CD1c-positive myeloid dendritic cell (primary cell): ENCODE results near the gene TUFT1.

Experiments
- DNase-seq: peaks from one replicate; pipeline ENCODE4 v3.0.0-alpha.2; 2016; ENCODE audit errors: extremely low spot score

TUFT1 gene

DNA sequence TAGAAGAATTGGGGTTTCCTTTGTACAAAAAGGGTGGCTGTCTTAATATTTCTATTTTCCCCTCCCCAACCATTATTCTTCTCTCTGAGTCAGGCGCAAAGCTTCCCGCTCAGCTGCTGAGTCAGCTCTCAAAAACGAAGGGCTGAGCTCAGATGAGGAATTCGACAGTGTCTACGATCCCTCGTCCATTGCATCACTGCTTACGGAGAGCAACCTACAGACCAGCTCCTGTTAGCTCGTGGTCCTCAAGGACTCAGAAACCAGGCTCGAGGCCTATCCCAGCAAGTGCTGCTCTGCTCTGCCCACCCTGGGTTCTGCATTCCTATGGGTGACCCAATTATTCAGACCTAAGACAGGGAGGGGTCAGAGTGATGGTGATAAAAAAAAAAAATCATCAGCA is 3.0 kb upstream of the TUFT1 start:
- no peak for DNase-seq

DNA sequence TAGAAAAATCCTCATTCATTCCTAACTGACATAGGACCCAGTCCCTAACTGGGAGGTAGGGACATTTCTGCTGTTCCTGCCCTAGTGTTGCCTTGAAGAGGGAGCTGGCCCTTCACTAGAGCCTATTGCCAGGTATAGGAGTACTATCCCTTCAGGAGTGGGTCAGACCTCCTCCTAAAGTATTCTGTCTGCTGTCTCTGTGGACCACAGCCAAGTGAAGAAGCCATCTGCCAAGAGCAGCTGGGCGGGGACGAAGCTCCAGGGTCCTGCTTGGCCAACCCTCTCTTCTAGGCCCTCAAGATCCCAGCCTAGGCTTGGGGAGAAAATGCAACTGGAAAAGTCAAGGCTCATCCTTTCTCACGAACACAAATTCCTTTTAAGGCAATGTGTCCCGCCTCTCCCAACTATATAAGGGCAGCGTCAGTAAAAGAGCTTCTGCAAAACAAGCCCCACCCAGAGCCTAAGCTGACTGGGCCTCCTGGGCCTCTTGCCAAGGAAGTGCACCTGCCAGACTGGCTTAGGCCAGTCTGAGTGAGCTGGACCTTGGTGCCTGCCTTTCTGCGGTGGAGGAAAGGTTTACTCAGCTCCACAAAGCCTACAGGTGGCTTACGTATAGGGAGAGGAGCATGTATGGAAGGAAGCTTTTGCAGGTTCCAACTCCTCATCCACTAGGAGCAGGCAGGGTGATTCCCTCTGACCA is 638 bp upstream of the TUFT1 start:
- peak; percentile 84 for DNase-seq

DNA sequence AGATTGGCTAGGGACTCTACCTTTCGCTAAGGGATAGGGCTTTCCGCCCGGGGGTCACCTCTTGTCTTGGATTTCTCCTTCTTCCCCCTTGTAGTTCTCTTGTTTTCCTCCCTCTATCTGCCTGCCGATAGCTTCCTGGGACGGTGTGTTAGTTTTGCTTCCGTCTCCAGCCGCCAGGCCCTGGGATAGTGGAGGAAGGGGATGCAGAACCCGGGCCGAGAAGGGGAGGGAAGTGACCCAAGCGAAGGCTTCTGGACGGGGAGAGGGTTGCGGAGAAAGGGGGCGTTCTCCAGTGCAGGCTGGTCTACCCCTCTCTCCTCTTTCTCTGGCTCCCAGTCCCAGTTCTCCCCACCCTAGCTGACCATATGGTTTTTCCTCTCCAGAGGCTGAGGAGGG is 871 bp downstream of the TUFT1 start:
- DNase-seq: peak; percentile 29

- no peak for DNase-seq
Measured at GRCh38 chr1:151541752-151542151, 1.6 kb downstream of the TUFT1 start.

- no peak for DNase-seq
Measured at GRCh38 chr1:151542710-151543129, 2.6 kb downstream of the TUFT1 start.

DNA sequence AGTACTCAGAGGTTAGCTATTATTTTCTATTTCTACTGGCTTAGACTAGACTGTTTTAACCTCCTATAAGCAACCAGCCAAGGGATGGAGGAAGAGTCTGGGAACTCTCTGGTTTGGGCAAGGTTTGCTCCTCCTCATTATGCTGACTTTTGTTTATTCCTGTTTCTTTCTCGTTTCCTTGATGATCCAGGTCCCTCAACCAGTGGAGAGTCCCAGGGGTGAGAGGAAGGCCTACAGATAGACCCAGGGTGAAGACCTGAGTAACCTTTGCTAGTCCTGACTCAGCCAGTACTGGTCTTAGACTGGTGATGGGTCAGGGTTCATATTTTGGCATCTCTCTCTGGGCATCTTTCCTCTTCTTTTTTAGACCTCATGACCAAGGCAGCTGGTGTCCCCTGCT is 5.4 kb downstream of the TUFT1 start:
- DNase-seq: no peak

GRCh38 chr1:151546011-151546925 is 6.2 kb downstream of the TUFT1 start:
- no peak for DNase-seq

GRCh38 chr1:151547119-151547899 is 7.2 kb downstream of the TUFT1 start:
- DNase-seq: peak; percentile 33

- DNase-seq: no peak
Measured at GRCh38 chr1:151547900-151548230, 7.8 kb downstream of the TUFT1 start.

DNA sequence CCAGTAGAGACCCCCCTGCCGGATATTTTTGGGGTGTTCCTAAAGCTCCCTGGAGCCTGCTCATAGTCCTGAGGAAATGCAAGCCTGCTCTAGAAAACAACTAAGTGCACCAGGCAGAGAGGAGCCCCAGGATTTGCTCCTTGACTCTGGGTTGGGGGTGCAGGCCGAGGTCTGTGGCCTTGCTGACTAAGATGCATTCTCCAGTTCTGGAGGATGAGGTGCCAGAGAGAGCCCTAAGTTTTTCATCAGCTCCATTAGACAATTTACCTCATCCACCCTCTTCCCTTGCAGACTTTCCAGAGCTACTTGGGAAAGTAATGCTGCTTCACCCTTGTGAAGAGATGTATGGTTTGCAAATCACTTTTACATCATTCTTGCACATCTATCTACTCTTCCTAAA is 9.1 kb downstream of the TUFT1 start:
- no peak for DNase-seq

GRCh38 chr1:151553659-151554058 is 13.6 kb downstream of the TUFT1 start:
- DNase-seq: no peak

GRCh38 chr1:151556052-151556451 is 15.9 kb downstream of the TUFT1 start:
- DNase-seq: no peak

DNA sequence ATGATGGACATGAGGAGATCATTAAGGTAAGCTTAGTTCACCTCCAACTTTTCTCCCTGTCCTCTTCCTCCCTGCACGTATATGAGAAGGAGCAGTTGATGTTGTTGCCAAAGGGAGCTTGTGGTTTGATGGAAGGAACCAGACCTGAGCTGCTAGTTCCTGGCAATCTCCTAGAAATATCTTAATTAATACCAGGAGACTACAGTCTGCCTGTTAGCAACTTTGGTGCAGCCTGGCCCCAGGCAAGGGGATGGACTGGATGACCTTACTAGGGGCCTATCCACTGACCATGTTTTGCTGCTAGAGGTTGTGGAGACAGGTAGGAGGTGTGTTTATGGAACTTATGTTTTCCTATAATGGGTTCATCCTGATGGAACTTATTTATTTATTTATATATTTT is 22.6 kb downstream of the TUFT1 start:
- no peak for DNase-seq

GRCh38 chr1:151563376-151563775 is 23.3 kb downstream of the TUFT1 start:
- DNase-seq: no peak

- no peak for DNase-seq
Measured at GRCh38 chr1:151565502-151566189, 25.5 kb downstream of the TUFT1 start.

DNA sequence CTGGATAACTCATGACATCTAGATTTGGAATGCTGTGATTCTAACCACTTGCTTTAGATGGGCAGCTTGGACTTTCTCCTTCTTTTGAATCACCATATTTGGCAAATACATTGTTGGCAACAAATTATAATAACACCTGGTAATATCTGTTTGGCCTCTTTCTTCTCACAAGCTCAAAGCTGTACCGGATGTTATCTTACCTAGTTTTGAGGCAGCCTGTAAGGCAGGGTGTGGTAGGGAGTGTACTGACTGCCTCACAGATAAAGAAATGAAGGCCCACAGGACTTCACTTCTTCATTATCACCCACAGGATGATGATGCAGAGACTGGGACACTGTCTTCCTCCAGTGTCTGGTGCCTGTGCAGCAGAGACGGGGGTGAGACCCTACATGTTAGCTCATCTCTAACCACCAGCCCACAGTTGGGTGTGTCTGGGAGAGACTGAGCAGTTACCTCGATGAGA is 28.5 kb downstream of the TUFT1 start:
- no peak for DNase-seq

DNA sequence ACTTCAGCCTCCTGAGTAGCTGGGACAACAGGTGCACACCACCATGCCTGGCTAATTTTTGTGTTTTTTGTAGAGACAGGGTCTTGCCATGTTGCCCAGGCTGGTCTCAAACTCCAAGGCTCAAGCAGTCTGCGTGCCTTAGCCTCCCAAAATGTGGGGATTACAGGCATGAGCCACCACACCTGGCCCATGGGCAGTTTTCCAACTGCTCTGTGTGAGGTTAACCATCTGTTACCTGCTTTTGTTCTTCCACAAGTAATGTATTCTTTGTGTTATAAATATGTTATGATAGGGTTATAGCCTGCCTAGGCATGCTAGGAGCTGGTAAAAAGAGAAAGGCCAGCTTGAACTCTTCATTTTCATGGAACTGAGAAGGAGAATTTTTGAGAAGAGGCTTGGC is 30.7 kb downstream of the TUFT1 start:
- no peak for DNase-seq

DNA sequence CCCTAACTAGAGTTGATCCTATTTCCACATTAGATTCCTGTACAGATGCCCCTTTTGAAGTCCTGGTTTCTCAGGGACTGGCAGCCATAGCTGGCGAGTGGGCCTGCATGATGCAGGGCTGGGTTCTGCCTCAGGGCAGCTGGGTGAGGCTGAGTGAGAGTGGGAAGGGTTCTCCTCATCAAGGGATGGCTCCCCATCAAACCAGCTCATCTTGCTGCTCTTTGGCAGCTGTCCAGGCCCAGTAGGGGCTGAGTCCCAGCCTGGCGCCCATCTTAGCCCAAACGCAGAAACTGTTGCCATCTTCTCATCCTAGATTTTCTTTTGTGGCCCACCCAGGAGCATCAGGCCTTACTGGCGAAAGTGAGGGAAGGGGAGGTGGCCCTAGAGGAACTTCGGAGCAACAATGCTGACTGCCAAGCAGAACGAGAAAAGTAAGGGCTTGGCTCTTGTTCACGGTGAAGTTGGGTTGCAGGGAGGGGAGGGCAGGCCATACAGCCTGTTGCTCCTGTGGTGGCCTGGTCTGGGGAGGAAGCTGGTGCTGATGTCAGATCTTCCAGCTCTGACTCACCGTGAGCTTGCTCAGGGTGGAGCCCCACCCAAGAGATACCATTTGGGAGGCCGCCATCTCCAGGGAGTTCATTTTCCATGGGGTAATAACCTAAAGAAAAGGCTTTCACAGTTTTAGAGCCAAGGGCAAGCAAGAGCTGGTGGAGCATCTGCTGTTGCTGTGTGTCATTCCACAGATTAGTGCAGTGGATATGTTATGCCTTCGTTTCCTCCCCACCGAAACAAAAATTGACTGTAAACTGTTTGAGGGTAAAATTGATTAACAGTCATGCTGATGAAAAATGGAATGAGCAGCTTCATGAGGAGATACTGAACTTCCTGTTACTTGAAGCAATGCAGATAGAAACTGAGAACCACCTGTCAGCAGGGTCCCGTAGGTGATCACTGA is 34.7 kb downstream of the TUFT1 start:
- peak; percentile 3 for DNase-seq

- DNase-seq: no peak
Measured at GRCh38 chr1:151577173-151577572, 37.1 kb downstream of the TUFT1 start.

DNA sequence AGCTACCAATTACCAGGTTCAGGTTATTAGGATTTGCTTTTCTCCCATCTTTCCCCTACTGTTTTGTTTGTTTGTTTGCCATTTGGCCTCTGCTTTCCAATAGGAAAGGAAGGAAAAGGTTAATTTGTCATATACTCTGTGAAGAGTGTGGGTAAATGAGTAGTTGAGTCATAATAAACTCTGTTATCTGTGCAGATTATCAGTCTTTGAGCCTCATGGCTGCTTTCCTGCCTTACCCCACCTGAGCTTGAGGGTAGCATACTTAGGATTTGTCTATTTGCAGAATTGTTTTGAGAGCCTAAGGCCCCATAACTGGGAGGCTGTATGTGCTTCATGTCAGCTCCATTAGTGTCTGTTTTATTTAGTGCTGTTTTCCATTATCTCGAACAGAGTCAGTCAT is 38.8 kb downstream of the TUFT1 start:
- no peak for DNase-seq
